HG02981 (cell line): ENCODE data around the gene HMCN2.
"Not testable (repeated sequence)": the region's sequence is repeated elsewhere in the genome, so short reads cannot be mapped to it uniquely, and the experiment has no call there.

Experiments
- ATAC-seq: cut with Tn5 transposase; IDR thresholded peaks from one replicate; pipeline ENCODE4 v1.9.1; 2021; ENCODE audit warnings: mild to moderate bottlenecking, moderate library complexity; ENCODE audit not compliant: unreplicated experiment

The HMCN2 gene

DNA sequence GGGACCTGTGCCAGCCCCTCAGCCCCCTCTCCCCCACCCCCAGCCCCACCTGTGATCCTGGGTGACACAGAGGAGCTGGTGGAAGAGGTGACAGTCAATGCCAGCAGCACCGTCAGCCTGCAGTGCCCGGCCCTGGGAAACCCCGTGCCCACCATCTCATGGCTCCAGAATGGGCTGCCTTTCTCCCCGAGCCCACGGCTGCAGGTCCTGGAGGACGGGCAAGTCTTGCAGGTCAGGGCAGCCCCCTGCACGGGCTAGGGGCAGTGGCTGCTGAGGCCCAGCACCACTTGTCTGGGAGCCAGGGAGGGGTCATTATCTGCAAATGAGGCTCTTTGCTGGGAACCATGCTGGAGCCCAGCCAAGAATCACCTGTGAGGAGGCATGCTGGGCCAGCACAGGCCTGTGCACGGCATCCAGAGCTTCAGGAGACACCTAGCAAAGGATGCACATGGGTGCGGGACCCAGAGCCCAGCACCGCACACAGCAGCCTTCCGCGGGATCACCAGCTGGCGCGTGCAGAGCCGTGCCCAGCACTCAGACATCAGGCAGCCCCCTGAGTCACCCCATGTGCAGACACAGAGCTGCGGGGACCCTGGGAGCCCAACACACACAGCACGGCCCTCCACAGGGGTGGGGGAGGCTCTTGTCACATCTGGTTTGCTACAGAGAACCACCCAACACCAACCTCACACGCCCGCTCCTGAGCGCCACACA, 117.2 kb downstream of the HMCN2 start:
- no peak for ATAC-seq

DNA sequence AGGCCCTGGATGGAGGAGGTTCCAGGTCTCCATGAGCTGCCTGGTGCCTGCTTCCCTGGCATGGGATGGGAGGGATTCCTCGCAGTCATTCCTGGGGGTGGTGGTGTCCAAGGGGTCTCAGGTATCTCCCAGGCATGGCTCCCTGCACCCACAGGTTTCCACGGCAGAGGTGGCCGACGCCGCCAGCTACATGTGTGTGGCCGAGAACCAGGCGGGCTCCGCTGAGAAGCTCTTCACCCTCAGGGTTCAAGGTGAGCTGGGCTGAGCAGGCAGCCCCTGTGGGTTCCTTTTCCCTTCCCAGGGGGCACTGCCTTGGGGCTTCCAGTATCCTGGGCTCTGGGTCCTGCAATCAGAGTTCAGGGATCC, 117.8 kb downstream of the HMCN2 start:
- no peak for ATAC-seq

DNA sequence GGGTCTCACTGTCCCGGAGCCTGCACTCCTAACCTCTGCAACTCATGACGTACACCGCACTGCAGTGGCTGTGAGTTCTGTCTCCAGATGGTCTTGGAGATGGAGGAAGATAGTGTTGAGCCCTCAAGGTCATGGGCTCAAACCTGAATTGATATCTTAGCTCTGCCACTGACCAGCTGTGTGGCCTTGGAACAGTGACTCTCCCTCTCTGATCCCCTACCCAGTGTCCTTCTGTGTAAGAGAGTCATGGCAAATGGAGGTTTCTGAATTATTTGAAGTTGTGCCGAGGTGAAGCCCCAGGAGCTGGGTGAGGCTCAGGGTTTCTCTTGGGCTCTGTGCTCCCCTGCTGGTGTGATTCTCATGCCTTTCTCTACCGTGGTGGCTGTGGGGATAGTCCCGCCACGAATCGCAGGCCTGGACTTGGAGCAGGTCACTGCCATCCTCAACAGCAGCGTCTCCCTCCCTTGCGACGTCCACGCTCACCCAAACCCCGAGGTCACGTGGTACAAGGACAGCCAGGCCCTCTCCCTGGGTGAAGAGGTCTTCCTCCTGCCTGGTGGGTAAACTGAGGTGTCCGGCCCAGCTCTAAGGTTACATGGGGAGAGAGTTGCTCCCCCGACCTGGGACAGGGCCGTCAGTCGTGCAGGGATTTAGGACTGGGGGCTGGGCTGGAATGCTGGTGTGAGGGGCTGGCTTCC, 118.6 kb downstream of the HMCN2 start:
- ATAC-seq = no peak

DNA sequence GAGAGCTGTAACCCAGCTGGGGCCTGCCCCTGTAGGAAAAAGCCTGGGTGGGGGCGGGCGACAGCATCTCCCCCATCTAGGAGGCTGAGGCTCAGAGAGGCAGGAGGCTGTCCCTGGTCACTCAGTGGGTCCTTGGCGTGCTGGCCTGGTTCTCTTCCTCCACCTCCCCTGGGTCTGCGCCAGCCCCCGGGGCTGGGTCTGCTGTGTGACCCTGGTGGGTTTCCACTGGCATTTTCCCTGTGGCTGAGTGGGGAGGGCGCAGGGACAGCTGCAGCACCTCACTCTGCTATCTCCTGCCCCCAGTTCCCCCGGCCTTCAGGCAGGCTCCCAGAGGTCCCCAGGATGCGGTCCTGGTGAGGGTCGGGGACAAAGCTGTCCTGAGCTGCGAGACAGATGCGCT, 119.7 kb downstream of the HMCN2 start:
- ATAC-seq = no peak

DNA sequence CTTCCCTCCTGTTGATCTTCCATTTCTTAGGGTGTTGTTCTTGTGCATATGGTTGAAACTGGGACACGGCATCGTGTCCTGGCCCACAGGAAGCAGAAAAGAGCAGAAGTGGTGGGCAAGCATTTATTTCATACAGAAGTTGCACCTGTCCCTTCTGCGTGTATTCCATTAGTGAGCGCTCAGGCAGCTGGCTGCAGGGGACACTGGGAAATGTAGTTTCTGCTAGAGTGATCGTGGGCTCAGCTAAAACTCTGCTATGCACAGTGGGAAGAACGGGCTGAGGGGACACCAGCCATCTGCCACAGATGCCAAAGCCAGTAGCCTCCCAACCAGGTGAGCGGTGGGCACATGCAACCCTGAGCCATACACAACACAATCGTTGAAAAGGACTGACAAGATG, 121.8 kb downstream of the HMCN2 start:
- no peak for ATAC-seq

DNA sequence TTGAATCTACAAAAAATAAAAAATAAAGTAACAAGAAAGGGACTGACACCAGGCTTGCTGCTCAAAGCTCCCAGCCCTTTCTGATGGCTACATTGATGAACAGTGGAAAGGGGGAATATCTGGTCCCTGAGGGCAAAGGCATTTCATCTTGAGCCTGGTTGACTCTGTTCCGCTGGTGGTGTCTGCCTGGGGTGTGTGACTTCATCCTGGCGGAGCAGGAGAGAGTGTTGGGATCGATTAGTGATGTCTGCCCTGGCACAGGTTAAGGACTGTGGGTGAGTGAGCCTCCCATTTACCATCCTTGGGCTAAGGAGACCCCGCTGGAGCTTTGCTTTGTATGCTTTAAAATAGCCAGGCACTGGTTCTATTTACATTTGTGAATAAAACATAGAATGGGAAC, 122.3 kb downstream of the HMCN2 start:
- ATAC-seq = no peak

DNA sequence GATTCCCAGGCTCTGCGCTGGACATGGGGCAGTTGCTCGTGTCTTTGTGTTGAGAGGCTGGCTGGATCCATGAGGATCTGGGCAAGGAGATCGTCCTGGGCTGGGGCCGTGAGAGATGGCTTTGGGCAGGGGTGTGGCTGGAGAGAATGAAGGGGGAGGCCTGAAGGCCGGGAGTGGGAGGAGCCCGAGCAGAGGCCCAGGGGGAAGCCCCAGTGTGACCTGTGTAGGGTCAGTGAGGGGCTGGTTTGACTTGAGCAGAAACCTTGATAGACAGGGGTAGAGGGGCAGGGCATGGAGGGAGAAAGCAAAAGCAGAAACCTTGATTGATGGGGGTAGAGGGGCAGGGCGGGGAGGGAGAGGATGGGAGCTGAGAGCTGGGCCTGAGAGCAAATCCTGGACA, 124.8 kb downstream of the HMCN2 start:
- no peak for ATAC-seq

DNA sequence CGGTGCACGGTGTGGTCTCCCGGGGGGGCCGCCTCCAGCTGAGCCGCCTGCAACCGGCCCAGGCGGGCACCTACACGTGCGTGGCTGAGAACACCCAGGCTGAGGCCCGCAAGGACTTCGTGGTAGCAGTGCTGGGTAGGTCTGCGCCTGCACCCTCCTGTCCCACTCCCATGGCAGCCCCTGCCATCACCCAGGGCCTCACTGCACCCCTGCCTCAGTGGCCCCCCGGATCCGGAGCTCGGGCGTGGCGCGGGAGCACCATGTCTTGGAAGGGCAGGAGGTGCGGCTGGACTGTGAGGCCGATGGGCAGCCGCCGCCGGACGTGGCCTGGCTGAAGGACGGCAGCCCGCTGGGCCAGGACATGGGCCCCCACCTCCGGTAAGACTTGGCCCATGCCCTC, 125.4 kb downstream of the HMCN2 start:
- no peak for ATAC-seq

DNA sequence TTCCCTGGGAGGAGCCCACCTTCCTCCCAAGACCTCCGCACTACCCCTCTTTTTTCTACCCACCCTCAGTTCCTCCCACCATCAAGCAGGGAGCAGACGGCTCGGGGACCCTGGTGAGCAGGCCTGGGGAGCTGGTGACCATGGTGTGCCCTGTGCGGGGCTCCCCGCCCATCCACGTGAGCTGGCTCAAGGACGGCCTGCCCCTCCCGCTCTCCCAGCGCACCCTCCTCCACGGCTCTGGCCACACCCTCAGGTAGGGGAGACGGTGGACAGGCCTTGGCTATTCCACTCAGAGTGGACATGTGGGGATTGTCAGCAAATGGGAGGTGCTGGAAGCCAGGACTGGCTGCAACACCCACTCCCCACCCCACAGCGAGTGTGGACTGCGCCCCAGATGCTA, 126.3 kb downstream of the HMCN2 start:
- ATAC-seq = no peak

DNA sequence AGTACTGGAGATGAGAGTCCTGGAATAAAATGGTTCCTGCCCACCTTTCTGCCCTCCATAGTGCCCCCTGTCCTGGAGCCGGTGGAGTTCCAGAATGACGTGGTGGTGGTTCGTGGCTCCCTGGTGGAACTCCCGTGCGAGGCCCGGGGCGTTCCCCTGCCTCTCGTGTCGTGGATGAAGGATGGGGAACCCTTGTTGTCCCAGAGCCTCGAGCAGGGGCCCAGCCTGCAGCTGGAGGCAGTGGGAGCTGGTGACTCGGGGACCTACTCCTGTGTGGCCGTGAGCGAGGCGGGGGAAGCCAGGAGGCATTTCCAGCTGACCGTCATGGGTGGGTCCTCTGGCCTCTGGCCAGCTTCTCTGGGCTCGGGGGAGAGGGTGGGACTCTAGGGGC, 128.1 kb downstream of the HMCN2 start:
- ATAC-seq = no peak

DNA sequence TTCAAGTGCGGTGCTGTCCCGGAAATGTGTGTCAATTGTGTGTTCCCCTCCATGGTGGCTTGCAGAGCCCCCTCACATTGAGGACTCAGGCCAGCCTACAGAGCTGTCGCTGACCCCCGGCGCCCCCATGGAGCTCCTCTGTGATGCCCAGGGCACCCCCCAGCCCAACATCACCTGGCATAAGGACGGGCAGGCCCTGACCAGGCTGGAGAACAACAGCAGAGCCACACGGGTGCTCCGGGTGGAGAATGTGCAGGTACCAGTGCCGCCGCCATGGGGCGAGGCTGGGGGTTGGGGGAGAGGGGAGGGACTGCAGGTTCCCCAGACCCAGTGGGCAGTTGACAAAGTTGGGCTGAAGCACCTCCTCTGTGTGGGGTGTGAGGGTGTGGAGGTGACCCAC, 128.8 kb downstream of the HMCN2 start:
- no peak for ATAC-seq

DNA sequence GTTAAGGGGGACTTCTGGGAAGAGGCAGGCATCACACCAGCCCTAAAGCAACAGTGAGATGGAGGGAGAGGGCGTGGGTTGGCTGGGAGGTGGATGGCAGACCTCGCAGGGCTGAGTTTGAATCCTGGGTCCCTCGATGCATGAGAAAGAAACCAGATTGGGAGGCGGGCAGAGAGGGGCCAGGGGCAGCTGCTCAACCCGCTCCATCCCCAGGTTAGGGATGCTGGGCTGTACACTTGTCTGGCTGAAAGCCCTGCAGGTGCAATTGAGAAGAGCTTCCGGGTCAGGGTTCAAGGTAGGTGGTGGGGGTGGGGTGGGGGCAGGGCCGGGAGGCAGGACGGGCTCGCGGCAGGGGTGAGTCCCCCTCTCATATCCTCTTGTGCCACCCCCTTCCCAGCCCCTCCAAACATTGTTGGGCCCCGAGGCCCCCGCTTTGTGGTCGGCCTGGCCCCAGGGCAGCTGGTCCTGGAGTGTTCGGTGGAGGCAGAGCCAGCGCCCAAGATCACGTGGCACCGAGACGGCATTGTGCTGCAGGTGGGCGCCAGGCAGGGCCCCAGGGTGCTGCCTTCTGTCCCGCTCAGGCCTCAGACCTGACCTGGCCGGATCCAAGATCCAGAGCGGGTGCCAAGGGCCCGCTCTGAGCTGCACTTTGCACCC, 129.4 kb downstream of the HMCN2 start:
- ATAC-seq = no peak

DNA sequence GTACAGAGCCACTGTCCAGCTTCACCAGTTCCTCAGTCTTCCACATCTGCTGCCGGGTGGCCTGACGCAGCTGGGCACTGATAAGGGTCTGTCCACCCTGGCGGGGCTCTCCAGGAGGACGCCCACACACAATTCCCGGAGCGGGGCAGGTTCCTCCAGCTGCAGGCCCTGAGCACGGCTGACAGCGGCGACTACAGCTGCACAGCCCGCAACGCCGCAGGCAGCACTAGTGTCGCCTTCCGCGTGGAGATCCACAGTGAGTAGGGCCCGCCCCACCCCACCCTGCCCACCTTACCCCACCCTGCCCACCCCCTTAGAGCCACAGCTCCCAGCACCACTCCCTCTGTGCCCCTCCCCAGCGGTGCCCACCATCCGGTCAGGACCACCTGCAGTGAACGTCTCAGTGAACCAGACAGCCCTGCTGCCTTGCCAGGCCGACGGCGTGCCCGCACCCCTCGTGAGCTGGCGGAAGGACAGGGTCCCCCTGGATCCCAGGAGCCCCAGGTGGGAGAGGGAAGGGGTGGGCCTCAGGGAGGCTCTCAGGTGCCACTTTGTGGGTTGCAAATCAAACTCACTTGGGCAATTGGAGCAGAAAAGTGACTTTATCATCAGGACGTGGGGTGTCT, 130.4 kb downstream of the HMCN2 start:
- no peak for ATAC-seq

DNA sequence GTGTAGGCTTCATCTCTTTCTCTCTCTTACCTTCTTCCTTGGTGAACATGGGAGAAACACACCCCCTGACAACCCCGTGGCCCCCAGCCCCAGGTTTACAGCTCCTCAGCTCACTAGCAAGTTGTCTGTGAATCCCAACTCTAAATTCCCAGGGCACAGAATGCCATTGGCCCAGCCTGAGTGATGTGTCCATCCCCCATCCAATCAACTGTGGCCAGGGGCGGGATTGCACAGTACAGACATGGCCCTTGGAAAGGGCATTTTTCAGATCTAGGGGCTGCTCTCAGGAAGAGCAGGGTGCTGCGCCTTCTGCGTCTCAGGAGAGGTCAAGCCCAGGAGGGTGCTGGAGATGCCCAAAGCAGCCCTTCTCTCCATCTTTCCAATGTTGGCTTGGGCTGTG, 131.0 kb downstream of the HMCN2 start:
- no peak for ATAC-seq

DNA sequence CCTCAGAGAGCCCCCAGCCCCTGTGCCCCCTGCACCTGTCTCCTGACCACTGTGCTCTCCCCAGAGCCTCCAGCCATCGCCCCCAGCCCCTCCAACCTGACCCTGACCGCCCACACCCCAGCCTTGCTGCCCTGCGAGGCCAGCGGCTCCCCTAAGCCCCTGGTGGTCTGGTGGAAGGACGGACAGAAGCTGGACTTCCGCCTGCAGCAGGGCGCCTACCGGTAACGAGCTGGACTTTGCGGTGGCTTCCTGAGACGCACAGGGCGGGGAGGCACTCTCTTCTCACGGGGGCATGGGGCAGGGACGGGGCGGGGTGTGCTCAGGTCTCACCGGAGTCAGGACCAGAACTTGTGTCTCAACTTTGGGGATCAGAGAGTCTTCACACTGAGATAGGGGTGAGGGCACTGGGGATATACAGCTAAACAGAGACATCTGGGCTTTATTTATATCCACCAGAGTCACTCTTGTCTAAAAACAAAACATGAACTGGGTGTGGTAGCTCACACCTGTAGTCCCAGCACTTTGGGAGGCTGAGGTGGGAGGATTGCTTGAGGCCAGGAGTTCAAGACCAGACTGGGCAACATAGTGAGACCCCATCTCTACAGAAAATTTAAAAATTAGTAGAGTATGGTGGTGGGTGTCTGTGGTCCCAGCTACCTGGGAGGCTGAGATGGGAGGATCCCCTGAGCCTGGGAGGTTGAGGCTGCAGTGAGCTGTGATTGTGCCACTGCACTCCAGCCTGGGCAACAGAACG, 133.1 kb downstream of the HMCN2 start:
- ATAC-seq = no peak

DNA sequence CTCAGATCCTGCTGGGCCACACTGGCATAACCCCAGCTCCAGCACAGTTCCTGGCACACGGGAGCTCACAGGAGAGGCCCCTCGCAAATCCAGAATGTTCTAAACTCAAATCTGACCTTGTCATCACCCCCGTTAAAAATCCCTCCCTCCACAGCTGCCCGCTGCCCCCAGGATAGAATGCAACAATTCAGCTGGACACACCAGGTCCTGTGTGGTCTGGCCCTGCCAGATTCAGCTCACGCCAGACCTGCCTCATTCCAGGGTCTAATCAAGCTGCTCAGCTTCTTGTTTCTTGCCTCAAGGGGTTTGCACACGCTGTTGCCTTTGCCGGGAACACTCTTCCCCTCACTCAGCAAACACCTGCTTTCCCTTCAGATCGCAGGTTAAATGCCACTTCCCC, 134.2 kb downstream of the HMCN2 start:
- ATAC-seq = no peak

DNA sequence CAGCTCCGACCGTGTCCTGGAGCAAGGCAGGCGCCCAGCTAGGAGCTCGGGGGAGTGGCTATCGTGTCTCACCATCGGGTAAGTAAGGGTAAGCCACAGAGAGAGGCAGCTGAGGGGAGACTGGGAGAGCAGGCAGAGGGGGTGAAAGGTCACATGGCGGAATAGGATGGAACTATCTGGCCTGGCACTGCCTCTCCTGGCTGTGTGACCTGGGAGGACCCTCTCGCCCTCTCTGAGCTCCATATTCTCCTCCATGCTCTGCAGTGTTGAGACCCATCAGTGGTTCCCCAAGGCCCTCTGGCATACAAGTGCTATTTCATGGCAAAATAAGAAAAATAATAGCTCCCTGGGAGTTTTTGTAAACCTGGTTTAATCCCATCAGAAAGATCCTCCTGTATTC, 135.3 kb downstream of the HMCN2 start:
- no peak for ATAC-seq

DNA sequence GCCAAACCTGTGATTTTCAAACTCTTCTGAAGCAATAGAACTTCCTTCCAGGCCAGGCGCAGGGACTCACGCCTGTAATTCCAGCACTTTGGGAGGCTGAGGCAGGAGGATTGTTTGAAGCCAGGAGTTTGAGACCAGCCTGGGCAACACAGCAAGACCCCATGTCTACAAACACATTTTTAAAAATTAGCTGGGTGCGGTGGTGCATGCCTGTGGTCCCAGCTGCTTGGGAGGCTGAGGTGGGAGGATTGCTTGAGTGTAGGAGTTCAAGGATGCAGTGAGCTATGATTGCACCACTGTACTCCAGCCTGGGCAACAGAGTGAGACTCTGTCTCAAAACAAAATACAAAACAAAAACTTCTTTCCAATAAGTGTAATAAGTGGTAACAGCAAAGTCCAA, 136.2 kb downstream of the HMCN2 start:
- not testable (repeated sequence) for ATAC-seq

DNA sequence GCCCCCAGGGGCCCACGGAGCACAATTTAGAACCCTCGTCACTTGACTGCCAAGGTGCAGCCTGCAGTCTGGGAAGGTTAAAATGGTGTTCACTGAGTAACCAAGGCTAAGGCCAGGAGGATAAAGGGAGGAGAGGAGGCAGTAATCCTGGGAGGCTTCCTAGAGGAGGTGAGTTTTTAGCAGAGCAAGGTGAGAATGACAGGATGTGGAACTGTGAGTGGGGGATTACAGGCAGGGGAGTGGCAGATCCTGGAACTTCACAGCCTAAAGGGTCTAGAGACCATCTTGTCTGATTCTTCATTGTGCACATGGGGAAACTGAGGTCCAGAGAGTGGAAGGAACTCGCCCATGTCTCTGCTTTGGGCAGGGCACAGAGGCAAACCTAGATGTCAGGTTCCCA, 136.7 kb downstream of the HMCN2 start:
- no peak for ATAC-seq

DNA sequence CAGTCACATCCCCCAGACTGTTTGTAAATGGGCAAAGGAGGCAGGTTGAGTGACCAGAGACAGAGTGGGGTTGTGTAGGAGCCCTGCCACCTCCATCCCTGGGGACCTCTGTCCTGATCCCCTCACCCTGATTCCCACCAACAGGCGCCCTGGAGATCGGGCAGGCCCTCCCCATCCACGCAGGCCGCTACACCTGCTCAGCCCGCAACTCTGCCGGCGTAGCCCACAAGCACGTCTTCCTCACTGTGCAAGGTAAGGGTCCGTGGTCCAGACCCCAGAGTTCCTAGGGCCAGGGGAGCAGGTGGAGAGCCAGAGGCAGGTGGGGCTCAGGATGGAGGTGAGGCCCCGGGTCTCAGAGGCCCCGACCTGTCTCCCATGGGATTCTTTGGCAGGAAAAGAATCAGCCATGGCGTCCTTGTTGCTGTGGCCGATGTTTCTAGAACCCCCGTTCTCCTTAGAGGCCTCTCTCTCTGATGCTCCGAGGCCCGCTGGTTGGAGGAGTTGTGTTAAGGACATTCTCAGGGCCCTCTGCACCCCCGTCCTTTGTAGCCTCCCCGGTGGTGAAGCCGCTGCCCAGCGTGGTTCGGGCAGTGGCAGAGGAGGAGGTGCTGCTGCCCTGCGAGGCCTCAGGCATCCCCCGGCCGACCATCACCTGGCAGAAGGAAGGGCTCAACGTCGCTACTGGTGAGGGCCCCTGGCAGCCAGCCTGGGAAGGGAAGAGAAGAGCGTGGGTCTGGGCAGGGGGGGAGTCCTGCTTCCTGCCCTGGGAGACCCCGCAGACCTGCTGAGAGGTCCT, 137.3 kb downstream of the HMCN2 start:
- ATAC-seq = no peak
